ENCODE data around the gene RYR3.

The RYR3 gene

DNA sequence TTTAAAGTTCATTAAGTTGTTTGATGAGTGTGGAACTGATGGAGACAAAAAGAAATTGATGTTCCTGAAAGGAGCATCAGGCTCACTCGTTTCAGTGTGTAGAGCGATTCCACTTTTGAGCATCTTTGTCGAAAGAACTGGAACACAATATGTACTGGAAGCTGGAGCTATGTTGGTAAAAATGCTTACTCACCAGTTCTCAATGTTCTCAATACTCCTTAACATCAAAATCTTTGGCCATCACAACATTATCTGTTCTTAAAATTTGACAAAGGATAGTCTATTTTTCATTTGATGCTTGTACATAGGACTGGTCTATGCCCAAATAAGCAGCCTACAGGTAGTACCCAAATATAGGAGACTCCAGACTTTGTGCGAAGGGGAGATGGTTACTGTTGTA, 18.7 kb downstream of the RYR3 start:
- TF ChIP-seq ZNF510 (tag by site-specific recombination; IDR thresholded peaks at IDR 0.05; ENCODE audit: insufficient replicate concordance) (no peak), ZNF146 (tag by site-specific recombination; IDR thresholded peaks at IDR 0.05) (no peak), ZNF175 (tag by site-specific recombination; IDR thresholded peaks at IDR 0.05) (no peak), ZNF610 (tag by site-specific recombination; IDR thresholded peaks at IDR 0.05; ENCODE audit: borderline replicate concordance) (no peak), ZNF555 (tag by site-specific recombination; conservative IDR thresholded peaks at IDR 0.05) (no peak), ZNF335 (tag by site-specific recombination; conservative IDR thresholded peaks at IDR 0.05) (no peak), ZNF362 (tag by site-specific recombination; IDR thresholded peaks at IDR 0.05) (no peak), ZIC2 (tag by site-specific recombination; IDR thresholded peaks at IDR 0.05) (no peak), ZNF416 (tag by site-specific recombination; IDR thresholded peaks at IDR 0.05) (no peak), ZNF76 (tag by site-specific recombination; IDR thresholded peaks at IDR 0.05; ENCODE audit: borderline replicate concordance, low read depth) (no peak), ZNF48 (tag by site-specific recombination; IDR thresholded peaks at IDR 0.05) (no peak), ZBTB21 (tag by site-specific recombination; IDR thresholded peaks at IDR 0.05) (no peak), ZNF768 (tag by site-specific recombination; IDR thresholded peaks at IDR 0.05) (no peak)
- TF ChIP-seq, protein P1, sequence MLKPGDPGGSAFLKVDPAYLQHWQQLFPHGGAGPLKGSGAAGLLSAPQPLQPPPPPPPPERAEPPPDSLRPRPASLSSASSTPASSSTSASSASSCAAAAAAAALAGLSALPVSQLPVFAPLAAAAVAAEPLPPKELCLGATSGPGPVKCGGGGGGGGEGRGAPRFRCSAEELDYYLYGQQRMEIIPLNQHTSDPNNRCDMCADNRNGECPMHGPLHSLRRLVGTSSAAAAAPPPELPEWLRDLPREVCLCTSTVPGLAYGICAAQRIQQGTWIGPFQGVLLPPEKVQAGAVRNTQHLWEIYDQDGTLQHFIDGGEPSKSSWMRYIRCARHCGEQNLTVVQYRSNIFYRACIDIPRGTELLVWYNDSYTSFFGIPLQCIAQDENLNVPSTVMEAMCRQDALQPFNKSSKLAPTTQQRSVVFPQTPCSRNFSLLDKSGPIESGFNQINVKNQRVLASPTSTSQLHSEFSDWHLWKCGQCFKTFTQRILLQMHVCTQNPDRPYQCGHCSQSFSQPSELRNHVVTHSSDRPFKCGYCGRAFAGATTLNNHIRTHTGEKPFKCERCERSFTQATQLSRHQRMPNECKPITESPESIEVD (tag by site-specific recombination; IDR thresholded peaks at IDR 0.05), result no peak
- POLR2A ChIA-PET, result no interaction called here
- CTCF ChIA-PET, result no interaction called here

GRCh38 chr15:33330931-33331330, 20.2 kb downstream of the RYR3 start:
- ChIA-PET POLR2A (no interaction called here), CTCF (interaction anchor here (0.5 to 0.8 kb wide), 3 partner anchors 114 to 1259 kb away, joined by 3 to 4 read pairs (median 3); no protein-coding TSS in a partner anchor)
- Histone ChIP-seq H3K27ac (ENCODE audit: extremely low read depth, low read depth, low read length) (no peak overlapping the region), H3K4me1 (ENCODE audit: control insufficient read depth, insufficient read depth, low read length) (no peaks in the 10 kb centered on the region), H3K4me3 (ENCODE audit: low read depth, low read length) (no peak overlapping the region), H3K9me3 (ENCODE audit: control insufficient read depth, insufficient read depth, low read depth, low read length) (no peaks in the 10 kb centered on the region), H3K36me3 (ENCODE audit: control insufficient read depth in 2 of 2, insufficient read depth in 1 of 2, low read length in 2 of 2) (no peaks in the 10 kb centered on the region)
- TF ChIP-seq ZNF561 (tag by site-specific recombination; IDR thresholded peaks at IDR 0.05; ENCODE audit: borderline replicate concordance), result no peak
- TF ChIP-seq ZNF843 (tag by site-specific recombination; IDR thresholded peaks at IDR 0.05), result no peak
- TF ChIP-seq ZNF596 (tag by site-specific recombination; IDR thresholded peaks at IDR 0.05), result no peak
- TF ChIP-seq SCRT1 (tag by site-specific recombination; IDR thresholded peaks at IDR 0.05; ENCODE audit: borderline replicate concordance), result no peak
- TF ChIP-seq, protein P2, sequence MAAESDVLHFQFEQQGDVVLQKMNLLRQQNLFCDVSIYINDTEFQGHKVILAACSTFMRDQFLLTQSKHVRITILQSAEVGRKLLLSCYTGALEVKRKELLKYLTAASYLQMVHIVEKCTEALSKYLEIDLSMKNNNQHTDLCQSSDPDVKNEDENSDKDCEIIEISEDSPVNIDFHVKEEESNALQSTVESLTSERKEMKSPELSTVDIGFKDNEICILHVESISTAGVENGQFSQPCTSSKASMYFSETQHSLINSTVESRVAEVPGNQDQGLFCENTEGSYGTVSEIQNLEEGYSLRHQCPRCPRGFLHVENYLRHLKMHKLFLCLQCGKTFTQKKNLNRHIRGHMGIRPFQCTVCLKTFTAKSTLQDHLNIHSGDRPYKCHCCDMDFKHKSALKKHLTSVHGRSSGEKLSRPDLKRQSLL (tag by site-specific recombination; IDR thresholded peaks at IDR 0.05), result no peak
- TF ChIP-seq OVOL3 (tag by site-specific recombination; IDR thresholded peaks at IDR 0.05), result no peak
- no peak for TF ChIP-seq ZNF707 (tag by site-specific recombination; IDR thresholded peaks at IDR 0.05)
- TF ChIP-seq ZNF302 (tag by site-specific recombination; IDR thresholded peaks at IDR 0.05; ENCODE audit: low read depth), result no peak
- TF ChIP-seq ZNF184 (tag by site-specific recombination; IDR thresholded peaks at IDR 0.05), result no peak
- TF ChIP-seq ZNF670 (tag by site-specific recombination; IDR thresholded peaks at IDR 0.05; ENCODE audit: low read depth), result no peak
- TF ChIP-seq ZNF792 (tag by site-specific recombination; IDR thresholded peaks at IDR 0.05), result no peak
- no peak for TF ChIP-seq ZNF621 (tag by site-specific recombination; IDR thresholded peaks at IDR 0.05)
- no peak for TF ChIP-seq ZBTB26 (tag by site-specific recombination; optimal IDR thresholded peaks at IDR 0.05)

More for the DNA sequence above, 18.7 kb downstream of the RYR3 start:
- no peak overlapping the region for H3K4me3 ChIP-seq (ENCODE audit: low read depth, low read length)
- no peaks in the 10 kb centered on the region for H3K4me1 ChIP-seq (ENCODE audit: control insufficient read depth, insufficient read depth, low read length)
- no peaks in the 10 kb centered on the region for H3K36me3 ChIP-seq (ENCODE audit: control insufficient read depth in 2 of 2, insufficient read depth in 1 of 2, low read length in 2 of 2)
- no peaks in the 10 kb centered on the region for H3K9me3 ChIP-seq (ENCODE audit: control insufficient read depth, insufficient read depth, low read depth, low read length)
- no peak overlapping the region for H3K27ac ChIP-seq (ENCODE audit: extremely low read depth, low read depth, low read length)

Data from HEK293 (cell line).